GM19328 (cell line): ENCODE data around the gene HPCAL1.
A peak's percentile ranks its signal among the peaks of the same experiment; 100 is the strongest.

Experiments
- ATAC-seq: cut with Tn5 transposase; IDR thresholded peaks from one replicate; pipeline ENCODE4 v1.9.1; 2021; ENCODE audit warnings: mild to moderate bottlenecking, moderate library complexity; ENCODE audit not compliant: unreplicated experiment

HPCAL1 gene

GRCh38 chr2:10300997-10301940, 1.4 kb upstream of the HPCAL1 start:
- ATAC-seq, result no peak

- no peak for ATAC-seq
These were observed 694 bp upstream of the HPCAL1 start for GRCh38 chr2:10301941-10302478.

GRCh38 chr2:10303181-10303693, 533 bp downstream of the HPCAL1 start:
- ATAC-seq, result peak; percentile 15

GRCh38 chr2:10303694-10304378, 1.1 kb downstream of the HPCAL1 start:
- no peak for ATAC-seq

- no peak for ATAC-seq
These were observed 2.0 kb downstream of the HPCAL1 start for GRCh38 chr2:10304458-10305253.

GRCh38 chr2:10305254-10305635, 2.5 kb downstream of the HPCAL1 start:
- ATAC-seq, result no peak

- no peak for ATAC-seq
These were observed 3.0 kb downstream of the HPCAL1 start for GRCh38 chr2:10305715-10306114.

GRCh38 chr2:10306901-10307463, 4.3 kb downstream of the HPCAL1 start:
- ATAC-seq, result no peak

GRCh38 chr2:10307561-10308156, 5.0 kb downstream of the HPCAL1 start:
- ATAC-seq, result no peak

- ATAC-seq, result no peak
These were observed 6.2 kb downstream of the HPCAL1 start for GRCh38 chr2:10308866-10309265.

GRCh38 chr2:10309286-10309685, 6.6 kb downstream of the HPCAL1 start:
- no peak for ATAC-seq

GRCh38 chr2:10310309-10310888, 7.7 kb downstream of the HPCAL1 start:
- ATAC-seq, result no peak

GRCh38 chr2:10311736-10312135, 9.0 kb downstream of the HPCAL1 start:
- no peak for ATAC-seq

GRCh38 chr2:10312437-10312957, 9.8 kb downstream of the HPCAL1 start:
- ATAC-seq, result no peak

GRCh38 chr2:10316336-10316735, 13.6 kb downstream of the HPCAL1 start:
- ATAC-seq, result no peak

GRCh38 chr2:10316860-10317259, 14.2 kb downstream of the HPCAL1 start:
- no peak for ATAC-seq

- no peak for ATAC-seq
These were observed 14.9 kb downstream of the HPCAL1 start for GRCh38 chr2:10317646-10318045.

- no peak for ATAC-seq
These were observed 15.6 kb downstream of the HPCAL1 start for GRCh38 chr2:10318345-10318744.

- ATAC-seq, result no peak
These were observed 17.3 kb downstream of the HPCAL1 start for GRCh38 chr2:10319892-10320574.
